Lung microvascular endothelial cell (primary cell): ENCODE data around the gene BPNT1. TPM values are rescaled to one million over a fixed set of nuclear protein-coding genes. Genes with fewer than 3 reads are reported as not detected.
"Not testable (repeated sequence)": the region's sequence is repeated elsewhere in the genome, so short reads cannot be mapped to it uniquely, and the experiment has no call there.

Experiments
- DNase-seq, 2 donors: peaks; one replicate each; pipeline versions ENCODE4 v3.0.0 to v3.0.0-alpha.2; 2010; ENCODE audit warnings: low read depth in 2 of 2
- total RNA-seq: library from RNA; depleted of rRNA; stranded (reverse); fragments of >200 nt; gene quantifications from 2 replicates; pipeline ENCODE4 v1.2.1, GENCODE V29; 2014

BPNT1 gene
- total RNA-seq, 1 donor from 2014 or later = 28.6 TPM

- DNase-seq = no peak
These were observed 11.7 kb downstream of the BPNT1 start for GRCh38 chr1:220077887-220078286.

DNA sequence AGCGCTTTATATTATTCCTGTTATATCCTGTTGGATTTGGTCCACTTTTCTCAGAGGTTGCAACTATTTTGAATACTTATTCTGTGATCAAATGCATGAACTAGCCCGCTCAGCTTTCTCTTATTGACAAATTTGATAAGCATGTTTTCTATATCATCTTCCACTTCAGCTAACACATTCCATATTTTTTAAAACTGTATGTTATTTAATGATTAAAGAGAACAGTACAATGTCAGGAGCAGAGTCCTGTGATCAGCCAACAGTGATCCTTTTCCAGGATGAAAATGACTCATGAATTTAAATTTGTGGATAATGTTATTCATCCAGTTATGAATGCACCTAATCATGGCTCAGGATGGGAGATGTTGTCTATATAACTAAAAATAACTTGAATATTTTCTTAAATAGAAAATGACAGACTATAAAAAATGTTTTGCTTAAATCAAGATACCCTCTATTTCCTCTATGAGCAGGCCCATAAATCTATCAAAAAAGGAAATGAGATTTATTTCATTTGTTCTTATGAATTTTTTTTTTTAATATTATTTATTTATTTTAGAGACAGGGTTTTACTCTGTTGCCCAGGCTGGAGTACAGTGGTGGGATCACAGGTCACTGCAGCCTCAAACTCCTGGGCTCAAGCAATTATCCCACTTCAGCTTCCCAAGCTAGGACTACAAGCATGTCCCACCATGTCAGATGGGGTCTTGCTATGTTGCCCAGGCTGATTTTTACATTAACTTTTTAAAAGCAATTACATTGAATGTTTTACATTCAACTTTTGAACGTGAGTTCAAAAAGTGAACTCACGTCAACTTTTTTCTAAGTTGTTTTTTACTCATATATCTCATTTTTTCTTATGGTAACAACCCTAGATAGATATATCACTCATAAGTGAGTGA is 12.5 kb downstream of the BPNT1 start:
- peak; percentile 11 to 66 for DNase-seq

- DNase-seq = peak in 1 of 2 donors; percentile 6
These were observed 22.1 kb downstream of the BPNT1 start for GRCh38 chr1:220067269-220068204.

DNA sequence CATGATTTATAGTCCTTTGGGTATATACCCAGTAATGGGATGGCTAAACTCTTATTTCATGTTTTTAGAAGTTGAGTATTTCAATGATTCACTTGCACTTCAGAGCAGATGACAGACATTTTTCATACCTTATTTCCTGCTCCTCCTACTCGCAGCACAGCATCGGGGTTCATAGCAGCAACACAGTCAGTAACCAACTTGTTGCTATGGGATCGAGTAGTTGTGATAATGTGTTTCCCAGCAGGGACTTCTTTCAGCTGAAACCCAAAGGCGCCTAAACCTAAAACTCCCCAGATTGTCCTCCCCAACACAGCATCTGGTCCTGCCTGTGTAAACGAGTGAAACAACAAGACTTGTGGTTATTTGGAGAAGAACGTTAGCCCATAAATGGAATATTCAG is 27.0 kb downstream of the BPNT1 start:
- no peak for DNase-seq

GRCh38 chr1:220060876-220061275 is 28.7 kb downstream of the BPNT1 start:
- no peak for DNase-seq

DNA sequence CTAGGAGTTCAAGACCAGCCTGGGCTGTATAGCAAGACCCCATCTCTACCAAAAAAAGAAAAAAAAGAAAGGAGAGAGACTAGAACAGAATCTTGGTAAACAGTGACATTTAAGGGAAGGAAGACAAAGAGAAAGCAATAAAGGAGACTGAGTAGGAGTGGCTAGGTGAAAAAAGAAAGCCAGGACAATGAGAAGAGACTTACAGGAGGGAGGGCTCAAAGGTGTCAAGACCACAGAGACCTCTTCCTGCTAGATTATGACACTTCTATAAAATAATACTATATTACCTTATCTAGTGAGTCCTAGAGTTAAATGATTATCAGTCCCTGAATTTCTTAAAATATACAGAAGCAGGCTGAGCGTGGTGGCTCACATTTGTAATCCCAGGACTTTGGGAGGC is 33.2 kb downstream of the BPNT1 start:
- DNase-seq = no peak

DNA sequence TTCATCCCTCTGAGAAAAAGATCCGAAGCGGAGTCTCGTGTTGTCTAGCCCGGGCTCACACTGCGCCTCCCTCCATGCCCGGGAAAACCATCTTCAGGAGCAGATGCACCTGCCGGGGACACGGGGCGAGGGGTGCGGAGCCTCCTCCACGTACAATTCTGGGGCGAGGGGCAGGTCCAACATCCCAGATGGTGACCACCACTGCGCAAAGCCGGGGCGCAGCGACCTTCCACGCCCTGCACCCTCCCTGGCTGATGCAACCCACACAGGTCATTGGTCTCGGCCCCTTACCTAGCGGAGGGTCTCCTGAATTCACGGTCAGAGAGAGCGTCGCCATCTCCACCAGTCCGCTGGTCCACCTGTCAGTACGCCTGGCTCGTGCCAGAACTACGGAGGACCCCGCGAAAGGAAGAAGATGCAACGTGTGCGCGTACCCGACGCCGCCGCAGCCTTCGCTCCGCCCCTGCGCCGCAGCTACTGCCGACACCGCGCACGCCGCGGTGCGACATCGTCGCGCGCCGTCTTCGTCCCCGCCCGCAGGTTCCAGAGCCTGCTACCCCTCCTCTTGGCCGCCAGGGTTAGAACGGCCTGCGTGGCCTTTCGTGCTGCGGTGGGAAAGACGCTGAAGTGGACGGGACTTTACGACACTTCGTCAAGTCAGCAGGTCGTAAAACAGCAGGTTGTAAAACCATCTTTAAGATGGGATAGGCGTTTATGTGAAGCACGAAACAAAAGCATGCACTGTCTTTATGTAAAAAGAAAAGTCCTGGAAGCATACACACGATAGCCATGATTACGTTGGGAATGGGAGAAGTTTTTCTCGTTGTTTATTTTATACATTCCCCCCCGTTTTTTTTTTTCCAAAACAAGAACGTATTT is 43.3 kb downstream of the BPNT1 start, which contains the start of gene EPRS1:
Gene EPRS1 (minus strand): TSS at position 454 of the 879 bp plus-strand sequence. CDS start 117 bp downstream, at position 337.
- DNase-seq = peak; percentile 92 to 99

GRCh38 chr1:220045356-220046051 is 44.1 kb downstream of the BPNT1 start:
- DNase-seq = peak in 1 of 2 donors; percentile 4

- DNase-seq = no peak
These were observed 44.8 kb downstream of the BPNT1 start for GRCh38 chr1:220044678-220045355.

DNA sequence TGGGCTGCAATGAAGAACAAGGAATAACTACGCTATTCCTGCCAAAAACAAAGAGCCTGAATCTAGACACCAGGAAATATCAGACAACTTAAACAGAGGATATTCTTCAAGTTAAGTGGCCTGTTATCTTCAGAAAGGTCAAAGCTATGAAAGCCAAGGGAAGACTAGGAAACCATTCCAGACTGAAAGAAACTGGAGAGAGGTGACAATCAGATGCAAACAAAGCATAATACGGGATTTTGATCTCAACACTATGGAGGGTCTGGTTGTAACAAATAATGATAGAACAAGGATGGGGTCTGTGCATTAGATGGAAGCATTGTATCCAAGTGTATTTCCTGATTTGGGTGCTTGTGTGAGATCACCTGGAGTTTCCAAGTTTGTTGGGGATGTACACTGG is 45.9 kb downstream of the BPNT1 start:
- DNase-seq = no peak

GRCh38 chr1:220040028-220040596 is 49.5 kb downstream of the BPNT1 start:
- DNase-seq = no peak

- no peak for DNase-seq
These were observed 50.9 kb downstream of the BPNT1 start for GRCh38 chr1:220038640-220039039.

DNA sequence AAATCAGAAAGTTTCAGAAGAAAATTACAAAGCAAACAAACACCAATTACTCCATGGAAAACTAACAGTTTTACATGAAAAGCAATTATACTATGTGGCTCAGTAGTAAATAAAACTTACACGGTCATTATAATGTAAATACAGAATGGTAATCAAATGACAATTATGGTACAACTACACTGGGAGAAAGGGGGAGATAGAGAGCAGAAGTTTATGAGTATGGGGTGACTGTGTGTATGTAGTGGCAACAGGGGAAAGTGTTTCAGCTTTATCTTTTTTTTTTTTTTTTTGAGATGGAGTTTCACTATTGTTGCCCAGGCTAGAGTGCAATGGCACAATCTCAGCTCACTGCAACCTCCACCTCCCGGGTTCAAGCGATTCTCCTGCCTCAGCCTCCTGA is 51.8 kb downstream of the BPNT1 start:
- not testable (repeated sequence) for DNase-seq

DNA sequence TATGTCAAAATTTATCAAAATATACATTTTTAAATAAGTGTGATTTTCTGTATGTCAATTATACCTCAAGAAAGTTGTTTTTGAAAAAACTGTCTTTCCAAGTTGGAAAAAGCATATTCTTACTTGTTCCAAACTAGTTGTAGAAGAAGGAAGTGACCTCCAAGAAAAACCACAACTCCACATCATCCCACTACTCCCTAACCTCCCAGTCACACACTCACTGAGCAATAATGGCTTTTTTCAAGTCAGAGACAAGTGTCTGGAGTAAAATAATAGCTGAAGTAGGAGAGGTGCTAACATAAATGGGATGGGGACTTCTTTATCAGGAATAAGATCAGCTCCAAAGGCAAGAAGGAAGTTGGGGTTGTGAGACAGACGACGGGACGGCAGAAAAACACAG is 56.7 kb downstream of the BPNT1 start:
- DNase-seq = peak in 1 of 2 donors; percentile 16

DNA sequence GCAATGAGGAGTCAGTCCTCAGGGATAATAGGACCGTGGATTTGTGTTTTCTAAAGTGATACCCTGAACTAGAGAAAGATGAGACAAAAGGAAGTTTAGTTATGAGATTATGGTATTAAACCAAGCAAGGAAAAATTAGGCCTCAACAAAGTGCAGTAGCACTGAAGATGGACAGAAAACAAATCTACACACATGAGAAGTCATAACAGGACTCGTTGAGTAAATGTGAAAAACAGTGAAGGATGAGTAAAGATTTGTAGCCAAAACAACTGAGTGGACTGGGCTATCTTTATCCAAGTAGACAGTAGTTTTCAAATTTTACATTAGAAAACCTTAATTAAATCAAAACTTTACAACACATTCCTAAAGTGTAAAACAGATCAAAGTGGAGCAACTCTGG is 58.3 kb downstream of the BPNT1 start:
- no peak for DNase-seq

- DNase-seq = no peak
These were observed 61.2 kb downstream of the BPNT1 start for GRCh38 chr1:220028346-220028895.

DNA sequence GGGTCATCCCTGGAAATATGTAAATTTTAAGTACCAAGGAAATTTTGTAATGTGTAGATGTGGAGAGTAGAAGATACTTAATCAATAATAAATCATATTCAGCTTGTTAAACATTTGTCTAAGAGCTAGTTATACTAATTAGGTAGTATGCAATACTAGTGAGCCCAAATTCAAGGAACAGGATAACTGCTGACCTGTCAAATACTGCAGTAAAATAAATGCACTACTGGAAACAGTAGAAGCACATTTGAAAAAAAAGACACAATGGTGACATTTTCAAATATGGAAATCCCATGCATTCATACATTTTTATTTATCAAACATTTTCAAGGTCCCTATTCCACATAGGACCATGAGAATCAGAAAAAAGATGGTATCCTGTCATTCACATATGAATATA is 70.5 kb downstream of the BPNT1 start:
- no peak for DNase-seq

GRCh38 chr1:220013497-220013896 is 76.1 kb downstream of the BPNT1 start:
- DNase-seq = no peak

- peak in 1 of 2 donors; percentile 60 for DNase-seq
These were observed 77.3 kb downstream of the BPNT1 start for GRCh38 chr1:220012259-220012658.
